ENCODE results near the gene MYRIP. TPM values are rescaled to one million over a fixed set of nuclear protein-coding genes. Genes with fewer than 3 reads are reported as not detected.
"Not testable (repeated sequence)": the region's sequence is repeated elsewhere in the genome, so short reads cannot be mapped to it uniquely, and the experiment has no call there.

Gene MYRIP
- total and polyA plus RNA-seq, 2 experiments from 2014 or later, result 0.36 to 0.60 TPM

- Histone ChIP-seq H3K27me3 (peaks cover 70% of the 10 kb centered on the region), H3K36me3 (no peaks in the 10 kb centered on the region), H3K9me3 (ENCODE audit: low read depth) (no peaks in the 10 kb centered on the region), H3K4me1 (ENCODE audit: low read depth) (no peaks in the 10 kb centered on the region), H3K27ac (no peak overlapping the region), H3K4me3 (no peak overlapping the region)
- TF ChIP-seq CTCF (IDR thresholded peaks at IDR 0.05; ENCODE audit: low read depth, low read length), result peak; percentile 48
- peak in 1 of 2 donors; percentile 29 for DNase-seq (ENCODE audit: low read depth in 1 of 2, low spot score in 1 of 2)
Observed at GRCh38 chr3:39812537-39812936, 3.1 kb downstream of the MYRIP start.

GRCh38 chr3:39814007-39814406 lies 4.6 kb downstream of the MYRIP start:
- Histone ChIP-seq H3K4me3 (no peak overlapping the region), H3K4me1 (ENCODE audit: low read depth) (no peaks in the 10 kb centered on the region), H3K9me3 (ENCODE audit: low read depth) (no peaks in the 10 kb centered on the region), H3K27ac (no peak overlapping the region), H3K36me3 (no peaks in the 10 kb centered on the region), H3K27me3 (peaks cover 55% of the 10 kb centered on the region)
- no peak for TF ChIP-seq CTCF (IDR thresholded peaks at IDR 0.05; ENCODE audit: low read depth, low read length)
- DNase-seq (ENCODE audit: low read depth in 1 of 2, low spot score in 1 of 2), result peak in 1 of 2 donors; percentile 68

GRCh38 chr3:39819899-39820298 lies 10.5 kb downstream of the MYRIP start:
- H3K27ac ChIP-seq, result no peak overlapping the region
- no peaks in the 10 kb centered on the region for H3K36me3 ChIP-seq
- no peak overlapping the region for H3K4me3 ChIP-seq
- DNase-seq (ENCODE audit: low read depth in 1 of 2, low spot score in 1 of 2), result no peak
- H3K27me3 ChIP-seq, result peaks cover 10% of the 10 kb centered on the region
- TF ChIP-seq CTCF (IDR thresholded peaks at IDR 0.05; ENCODE audit: low read depth, low read length), result no peak
- no peaks in the 10 kb centered on the region for H3K9me3 ChIP-seq (ENCODE audit: low read depth)
- no peaks in the 10 kb centered on the region for H3K4me1 ChIP-seq (ENCODE audit: low read depth)

GRCh38 chr3:39833764-39834163 lies 24.4 kb downstream of the MYRIP start:
- H3K27ac ChIP-seq; DNase-seq (ENCODE audit: low read depth in 1 of 2, low spot score in 1 of 2); H3K36me3 ChIP-seq; H3K4me3 ChIP-seq; H3K9me3 ChIP-seq (ENCODE audit: low read depth); H3K27me3 ChIP-seq; H3K4me1 ChIP-seq (ENCODE audit: low read depth): not testable (repeated sequence)

GRCh38 chr3:39839484-39839883 lies 30.1 kb downstream of the MYRIP start:
- H3K4me1 ChIP-seq (ENCODE audit: low read depth), result no peaks in the 10 kb centered on the region
- no peaks in the 10 kb centered on the region for H3K9me3 ChIP-seq (ENCODE audit: low read depth)
- DNase-seq (ENCODE audit: low read depth in 1 of 2, low spot score in 1 of 2), result no peak
- TF ChIP-seq CTCF (IDR thresholded peaks at IDR 0.05; ENCODE audit: low read depth, low read length), result no peak
- H3K27ac ChIP-seq, result no peak overlapping the region
- H3K27me3 ChIP-seq, result no peaks in the 10 kb centered on the region
- no peaks in the 10 kb centered on the region for H3K36me3 ChIP-seq
- no peak overlapping the region for H3K4me3 ChIP-seq

- no peak for TF ChIP-seq CTCF (IDR thresholded peaks at IDR 0.05; ENCODE audit: low read depth, low read length)
- DNase-seq (ENCODE audit: low read depth in 1 of 2, low spot score in 1 of 2), result no peak
- Histone ChIP-seq H3K9me3 (ENCODE audit: low read depth) (no peaks in the 10 kb centered on the region), H3K27me3 (no peaks in the 10 kb centered on the region), H3K36me3 (no peaks in the 10 kb centered on the region), H3K27ac (no peak overlapping the region), H3K4me3 (no peak overlapping the region), H3K4me1 (ENCODE audit: low read depth) (no peaks in the 10 kb centered on the region)
Observed at GRCh38 chr3:39843440-39843839, 34.0 kb downstream of the MYRIP start.
